Prostate gland (tissue), 2 donors: ENCODE results near the gene IKZF4.

ENCODE experiments used
- CTCF ChIP-seq, 4 experiments: fragments of 200-600 bp in 2 of 4; fragments of 450-650 bp in 2 of 4; sonication (generic) in 2 of 4; IDR thresholded peaks; 1 replicate in 3 of 4; 2 replicates in 1 of 4; pipeline ENCODE4 v1.5.1; 2016 to 2019; ENCODE audit warnings: antibody characterized with exemption in 4 of 4, mild to moderate bottlenecking in 2 of 4, moderate library complexity in 2 of 4
- POLR2A ChIP-seq: fragments of 450-650 bp; IDR thresholded peaks from one replicate; pipeline ENCODE4 v1.6.1; 2016; ENCODE audit warnings: antibody characterized with exemption, mild to moderate bottlenecking
- POLR2AphosphoS5 ChIP-seq: sonication (generic); formaldehyde crosslinking; IDR thresholded peaks from one replicate; pipeline ENCODE4 v1.6.1; 2017; ENCODE audit warnings: antibody characterized with exemption

GRCh38 chr12:56007564-56008559, 13.0 kb upstream of the IKZF4 start:
- no peak for TF ChIP-seq CTCF (IDR thresholded peaks at IDR 0.05)
- TF ChIP-seq POLR2AphosphoS5, result no peak
- no peak for TF ChIP-seq POLR2A
